CD4-positive, alpha-beta T cell treated with Interleukin-21 for 1 hour (primary cell): ENCODE data around the gene FGF21.
"Not testable (repeated sequence)": the region's sequence is repeated elsewhere in the genome, so short reads cannot be mapped to it uniquely, and the experiment has no call there.

Source experiments
- DNase-seq: peaks from one replicate; pipeline ENCODE4 v3.0.0-alpha.2; 2020

Gene FGF21

GRCh38 chr19:48755084-48755641 is at the start of gene FGF21:
Gene FGF21 (plus strand): TSS chr19:48755524. CDS start chr19:48756237, 713 bp downstream.
- no peak for DNase-seq

- no peak for DNase-seq
Observed at GRCh38 chr19:48708471-48708870, 46.9 kb upstream of the FGF21 start.

- DNase-seq = no peak
Observed at GRCh38 chr19:48711106-48711662, 44.1 kb upstream of the FGF21 start.

- DNase-seq = no peak
Observed at GRCh38 chr19:48713041-48713863, 42.1 kb upstream of the FGF21 start.

- peak; percentile 99 for DNase-seq
Observed at GRCh38 chr19:48713864-48714755, 41.2 kb upstream of the FGF21 start.

- DNase-seq = no peak
Observed at GRCh38 chr19:48714759-48715675, 40.3 kb upstream of the FGF21 start.

GRCh38 chr19:48715681-48716171 is 39.6 kb upstream of the FGF21 start:
- no peak for DNase-seq

- DNase-seq = no peak
Observed at GRCh38 chr19:48716562-48717291, 38.6 kb upstream of the FGF21 start.

GRCh38 chr19:48718106-48718505 is 37.2 kb upstream of the FGF21 start:
- DNase-seq = not testable (repeated sequence)

- DNase-seq = no peak
Observed at GRCh38 chr19:48718711-48719231, 36.6 kb upstream of the FGF21 start.

GRCh38 chr19:48719263-48720171 is 35.8 kb upstream of the FGF21 start, which contains the start of gene MAMSTR:
Gene MAMSTR (minus strand): TSS chr19:48719725. CDS start chr19:48719031, 694 bp downstream.
- no peak for DNase-seq

- DNase-seq = no peak
Observed at GRCh38 chr19:48720251-48720612, 35.1 kb upstream of the FGF21 start.

GRCh38 chr19:48720613-48721296 is 34.6 kb upstream of the FGF21 start:
- peak; percentile 95 for DNase-seq

GRCh38 chr19:48722196-48722708 is 33.1 kb upstream of the FGF21 start:
- no peak for DNase-seq

- peak; percentile 72 for DNase-seq
Observed at GRCh38 chr19:48724796-48725753, 30.2 kb upstream of the FGF21 start.

GRCh38 chr19:48726556-48726955 is 28.8 kb upstream of the FGF21 start:
- peak; percentile 76 for DNase-seq

GRCh38 chr19:48728911-48729664 is 26.2 kb upstream of the FGF21 start:
- DNase-seq = no peak
